Fibroblast of pulmonary artery (primary cell): ENCODE measurements around the gene DNTTIP2.

ENCODE experiments used
- DNase-seq: peaks from one replicate; pipeline ENCODE4 v3.0.0-alpha.2; 2010; ENCODE audit warnings: low read depth
- H3K4me3 ChIP-seq: replicated peaks from 2 replicates; pipeline ENCODE4 v1.5.1; 2011; ENCODE audit warnings: low read depth, mild to moderate bottlenecking, control low read depth, low read length, moderate library complexity
- CTCF ChIP-seq: IDR thresholded peaks from 2 replicates; pipeline ENCODE4 v1.5.1; 2011; ENCODE audit warnings: mild to moderate bottlenecking, control low read depth, low read length, inconsistent platforms; ENCODE audit errors: missing control alignments

Gene DNTTIP2

GRCh38 chr1:93900723-93901504, 21.9 kb upstream of the DNTTIP2 start:
- TF ChIP-seq CTCF: no peak
- DNase-seq: no peak
- H3K4me3 ChIP-seq: no peak overlapping the region

GRCh38 chr1:93899543-93900207, 20.7 kb upstream of the DNTTIP2 start:
- DNase-seq: no peak
- no peak overlapping the region for H3K4me3 ChIP-seq
- TF ChIP-seq CTCF: no peak

- no peak for DNase-seq
- TF ChIP-seq CTCF: no peak
- no peak overlapping the region for H3K4me3 ChIP-seq
Observed at GRCh38 chr1:93888900-93889299, 9.9 kb upstream of the DNTTIP2 start.

GRCh38 chr1:93882269-93882668, 3.3 kb upstream of the DNTTIP2 start:
- H3K4me3 ChIP-seq: no peak overlapping the region
- TF ChIP-seq CTCF: no peak

GRCh38 chr1:93880731-93881130, 1.7 kb upstream of the DNTTIP2 start:
- no peak for TF ChIP-seq CTCF
- no peak overlapping the region for H3K4me3 ChIP-seq
- no peak for DNase-seq

More at GRCh38 chr1:93882269-93882668, 3.3 kb upstream of the DNTTIP2 start:
- no peak for DNase-seq

GRCh38 chr1:93878501-93878888, 511 bp downstream of the DNTTIP2 start:
- peak; percentile 20 for DNase-seq
- no peak for TF ChIP-seq CTCF
- peak overlapping the region; percentile 93 for H3K4me3 ChIP-seq

- no peak for DNase-seq
- TF ChIP-seq CTCF: no peak
- no peak overlapping the region for H3K4me3 ChIP-seq
Observed at GRCh38 chr1:93877529-93877928, 1.5 kb downstream of the DNTTIP2 start.
